SH-SY5Y (cell line): ENCODE data around the gene JAKMIP3.

Experiments
- GATA2 ChIP-seq: IDR thresholded peaks from 2 replicates; pipeline ENCODE4 v1.6.1; 2011; ENCODE audit warnings: mild to moderate bottlenecking, low read depth, low read length
- GATA3 ChIP-seq: IDR thresholded peaks from 2 replicates; pipeline ENCODE4 v1.6.1; 2011; ENCODE audit warnings: low read depth, mild to moderate bottlenecking, low read length, moderate library complexity

GRCh38 chr10:132113766-132114365 lies 48.1 kb downstream of the JAKMIP3 start:
- TF ChIP-seq GATA2 (no peak), GATA3 (no peak)
